Mammary epithelial cell (primary cell): ENCODE results near the gene SLC6A19.

Experiments
- EZH2 ChIP-seq: IDR thresholded peaks from 2 replicates; pipeline ENCODE4 v1.6.1; 2012; ENCODE audit warnings: low read length, inconsistent platforms, borderline replicate concordance
- TF ChIP-seq, protein P1 (sequence below), 2 donors: IDR thresholded peaks in 1 of 2; conservative IDR thresholded peaks in 1 of 2; 2 replicates each; pipeline ENCODE4 v1.5.1; 2011 to 2012; ENCODE audit warnings: inconsistent platforms in 2 of 2, low read length in 2 of 2, mild to moderate bottlenecking in 2 of 2, control low read depth in 1 of 2, low read depth in 1 of 2; ENCODE audit not compliant: insufficient read depth in 1 of 2; ENCODE audit errors: extremely low read depth in 1 of 2

DNA sequence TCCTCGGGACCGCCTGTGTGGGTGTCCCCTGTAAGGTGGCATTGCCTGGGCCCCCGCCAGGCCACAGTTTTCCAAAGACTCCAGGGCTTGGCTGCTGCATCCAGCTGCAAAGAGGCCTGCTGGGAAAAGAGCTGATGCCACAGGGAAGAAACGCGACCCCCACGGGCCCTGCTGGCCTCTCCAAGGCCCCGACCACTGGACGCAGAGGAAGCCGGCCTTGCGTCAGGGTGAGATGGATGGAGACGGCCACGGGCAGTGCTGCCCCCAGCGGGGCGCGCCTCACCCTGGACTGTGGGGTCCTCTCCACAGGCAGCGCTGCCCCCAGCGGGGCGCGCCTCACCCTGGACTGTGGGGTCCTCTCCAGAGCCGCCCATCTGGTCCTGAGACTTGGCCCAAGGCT lies 21.3 kb upstream of the SLC6A19 start:
- TF ChIP-seq EZH2: no peak
- TF ChIP-seq, protein P1, sequence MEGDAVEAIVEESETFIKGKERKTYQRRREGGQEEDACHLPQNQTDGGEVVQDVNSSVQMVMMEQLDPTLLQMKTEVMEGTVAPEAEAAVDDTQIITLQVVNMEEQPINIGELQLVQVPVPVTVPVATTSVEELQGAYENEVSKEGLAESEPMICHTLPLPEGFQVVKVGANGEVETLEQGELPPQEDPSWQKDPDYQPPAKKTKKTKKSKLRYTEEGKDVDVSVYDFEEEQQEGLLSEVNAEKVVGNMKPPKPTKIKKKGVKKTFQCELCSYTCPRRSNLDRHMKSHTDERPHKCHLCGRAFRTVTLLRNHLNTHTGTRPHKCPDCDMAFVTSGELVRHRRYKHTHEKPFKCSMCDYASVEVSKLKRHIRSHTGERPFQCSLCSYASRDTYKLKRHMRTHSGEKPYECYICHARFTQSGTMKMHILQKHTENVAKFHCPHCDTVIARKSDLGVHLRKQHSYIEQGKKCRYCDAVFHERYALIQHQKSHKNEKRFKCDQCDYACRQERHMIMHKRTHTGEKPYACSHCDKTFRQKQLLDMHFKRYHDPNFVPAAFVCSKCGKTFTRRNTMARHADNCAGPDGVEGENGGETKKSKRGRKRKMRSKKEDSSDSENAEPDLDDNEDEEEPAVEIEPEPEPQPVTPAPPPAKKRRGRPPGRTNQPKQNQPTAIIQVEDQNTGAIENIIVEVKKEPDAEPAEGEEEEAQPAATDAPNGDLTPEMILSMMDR (conservative IDR thresholded peaks at IDR 0.05 in 1 of 2, IDR thresholded peaks at IDR 0.05 in 1 of 2; ENCODE audit: extremely low read depth in 1 of 2, insufficient read depth in 1 of 2, low read depth in 1 of 2, low read length in 2 of 2): no peak
